Esophagus muscularis mucosa (tissue), 4 donors: ENCODE results near the gene OR10V1. TPM values are rescaled to one million over a fixed set of nuclear protein-coding genes. Genes with fewer than 3 reads are reported as not detected.
"Not testable (repeated sequence)": the region's sequence is repeated elsewhere in the genome, so short reads cannot be mapped to it uniquely, and the experiment has no call there.

Experiments
- DNase-seq: peaks from one replicate; pipeline ENCODE4 v3.0.0-alpha.2; 2017; ENCODE audit errors: extremely low spot score
- H3K27ac ChIP-seq, 4 donors: fragments of 200-600 bp; sonication (generic); replicated peaks in 1 of 4; 1 replicate in 3 of 4; 2 replicates in 1 of 4; pipeline ENCODE4 v1.5.1; 2016 to 2019; ENCODE audit warnings: mild to moderate bottlenecking in 1 of 4
- H3K27me3 ChIP-seq, 4 donors: fragments of 200-600 bp; sonication (generic); one replicate each; pipeline versions ENCODE4 v1.5.1 to v1.6.0; 2016 to 2019
- H3K36me3 ChIP-seq, 4 donors: fragments of 200-600 bp; sonication (generic); one replicate each; pipeline ENCODE4 v1.5.1; 2016 to 2019
- H3K4me1 ChIP-seq, 4 donors: fragments of 200-600 bp; sonication (generic); one replicate each; pipeline ENCODE4 v1.5.1; 2016 to 2019
- H3K4me3 ChIP-seq, 4 donors: fragments of 200-600 bp; sonication (generic); 1 replicate in 2 of 4; 2 replicates in 2 of 4; pipeline ENCODE4 v1.5.1; 2016 to 2019; ENCODE audit warnings: mild to moderate bottlenecking in 4 of 4, moderate library complexity in 1 of 4
- H3K9me3 ChIP-seq, 4 donors: fragments of 200-600 bp; sonication (generic); 1 replicate in 3 of 4; 2 replicates in 1 of 4; pipeline ENCODE4 v1.5.1; 2016 to 2019
- EP300 ChIP-seq: sonication (generic); formaldehyde crosslinking; IDR thresholded peaks from one replicate; pipeline ENCODE4 v1.6.1; 2017; ENCODE audit warnings: antibody characterized with exemption
- POLR2A ChIP-seq: fragments of 450-650 bp; IDR thresholded peaks from one replicate; pipeline ENCODE4 v1.6.1; 2017; ENCODE audit warnings: antibody characterized with exemption, moderate library complexity, mild to moderate bottlenecking, low read depth
- POLR2AphosphoS5 ChIP-seq, 2 donors: sonication (generic); formaldehyde crosslinking; IDR thresholded peaks; one replicate each; pipeline ENCODE4 v1.6.1; 2017; ENCODE audit warnings: antibody characterized with exemption in 2 of 2
- WGBS: methylation state at CpG from one replicate; pipeline ENCODE4 v1.1.5; 2018; 5-methylcytosine and 5-hydroxymethylcytosine counted together
- intact Hi-C: fragments of 100-400 bp; cut with DNase I; formaldehyde crosslinking; loops from one replicate; pipeline ENCODE4 v1.15.1; 2023
- total RNA-seq, 4 donors: library from RNA; depleted of rRNA; stranded (reverse); fragments of >200 nt; gene quantifications; one replicate each; pipeline versions ENCODE4 v1.1.0 to v1.2.1, GENCODE V29; 2016
- TF ChIP-seq, protein P1 (sequence below), 3 experiments: fragments of 200-600 bp in 2 of 3; fragments of 450-650 bp in 1 of 3; sonication (generic) in 2 of 3; IDR thresholded peaks; one replicate each; pipeline ENCODE4 v1.5.1; 2017 to 2019; ENCODE audit warnings: antibody characterized with exemption in 3 of 3, mild to moderate bottlenecking in 2 of 3, moderate library complexity in 1 of 3

The OR10V1 gene
- total RNA-seq, 4 donors from 2014 or later: not detected

DNA sequence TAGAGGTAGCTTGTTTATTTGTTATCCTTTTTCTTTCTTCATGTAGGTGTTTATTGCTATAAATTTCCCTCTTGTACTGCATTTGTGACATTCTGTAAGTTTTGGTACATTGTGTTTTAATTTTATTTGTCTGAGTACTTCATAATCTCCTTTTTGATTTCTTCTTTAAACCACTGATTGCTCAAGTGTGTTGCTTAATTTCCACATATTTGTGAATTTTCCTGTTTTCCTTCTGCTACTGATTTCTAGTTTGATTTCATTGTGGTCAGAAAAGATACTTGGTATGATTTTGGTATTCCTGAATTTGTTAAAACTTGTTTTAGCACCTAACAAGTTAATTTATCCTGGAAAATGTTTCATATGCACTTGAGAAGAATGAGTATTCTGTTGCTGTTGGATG is 15.1 kb downstream of the OR10V1 start:
- intact Hi-C loops: no loop called here
- Histone ChIP-seq H3K27me3 (no peaks in the 10 kb centered on the region), H3K4me3 (no peak overlapping the region), H3K4me1 (no peaks in the 10 kb centered on the region), H3K9me3 (peaks cover 0 to 7% (median under 1%) of the 10 kb centered on the region in 4 donors), H3K36me3 (no peaks in the 10 kb centered on the region), H3K27ac (no peak overlapping the region)
- TF ChIP-seq, protein P1, sequence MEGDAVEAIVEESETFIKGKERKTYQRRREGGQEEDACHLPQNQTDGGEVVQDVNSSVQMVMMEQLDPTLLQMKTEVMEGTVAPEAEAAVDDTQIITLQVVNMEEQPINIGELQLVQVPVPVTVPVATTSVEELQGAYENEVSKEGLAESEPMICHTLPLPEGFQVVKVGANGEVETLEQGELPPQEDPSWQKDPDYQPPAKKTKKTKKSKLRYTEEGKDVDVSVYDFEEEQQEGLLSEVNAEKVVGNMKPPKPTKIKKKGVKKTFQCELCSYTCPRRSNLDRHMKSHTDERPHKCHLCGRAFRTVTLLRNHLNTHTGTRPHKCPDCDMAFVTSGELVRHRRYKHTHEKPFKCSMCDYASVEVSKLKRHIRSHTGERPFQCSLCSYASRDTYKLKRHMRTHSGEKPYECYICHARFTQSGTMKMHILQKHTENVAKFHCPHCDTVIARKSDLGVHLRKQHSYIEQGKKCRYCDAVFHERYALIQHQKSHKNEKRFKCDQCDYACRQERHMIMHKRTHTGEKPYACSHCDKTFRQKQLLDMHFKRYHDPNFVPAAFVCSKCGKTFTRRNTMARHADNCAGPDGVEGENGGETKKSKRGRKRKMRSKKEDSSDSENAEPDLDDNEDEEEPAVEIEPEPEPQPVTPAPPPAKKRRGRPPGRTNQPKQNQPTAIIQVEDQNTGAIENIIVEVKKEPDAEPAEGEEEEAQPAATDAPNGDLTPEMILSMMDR (IDR thresholded peaks at IDR 0.05): no peak
- TF ChIP-seq EP300 (no peak), POLR2AphosphoS5 (IDR thresholded peaks at IDR 0.05) (no peak), POLR2A (no peak)
- no peak for DNase-seq

DNA sequence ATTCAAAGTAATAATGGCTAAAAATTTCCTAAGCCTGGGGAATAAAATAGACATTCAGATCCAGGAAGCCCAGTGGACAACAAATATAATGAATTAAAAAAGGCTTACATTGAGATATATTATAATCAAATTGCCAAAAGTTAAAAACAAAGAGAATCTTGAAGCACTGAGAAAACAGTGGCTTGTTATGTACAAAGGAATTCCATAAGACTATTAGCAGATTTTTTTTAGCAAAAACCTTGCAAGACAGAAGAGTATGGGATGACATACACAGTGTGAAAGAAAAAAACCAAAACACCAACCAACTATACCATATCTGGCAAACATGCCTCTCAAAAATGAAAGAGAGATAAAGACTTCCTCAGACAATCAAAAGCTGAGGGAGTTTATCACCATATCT is 20.7 kb downstream of the OR10V1 start:
- peaks cover 0 to 22% (median 11%) of the 10 kb centered on the region in 4 donors for H3K9me3 ChIP-seq
- intact Hi-C loops: no loop called here
- H3K27me3 ChIP-seq: peaks cover 0 to 9% (median 0%) of the 10 kb centered on the region in 4 donors
- TF ChIP-seq POLR2A (no peak), POLR2AphosphoS5 (IDR thresholded peaks at IDR 0.05) (no peak), EP300 (no peak)
- TF ChIP-seq, protein P1 (IDR thresholded peaks at IDR 0.05): no peak
- no peak for DNase-seq
- no peak overlapping the region for H3K4me3 ChIP-seq
- no peaks in the 10 kb centered on the region for H3K36me3 ChIP-seq
- no peaks in the 10 kb centered on the region for H3K4me1 ChIP-seq
- H3K27ac ChIP-seq: no peak overlapping the region

DNA sequence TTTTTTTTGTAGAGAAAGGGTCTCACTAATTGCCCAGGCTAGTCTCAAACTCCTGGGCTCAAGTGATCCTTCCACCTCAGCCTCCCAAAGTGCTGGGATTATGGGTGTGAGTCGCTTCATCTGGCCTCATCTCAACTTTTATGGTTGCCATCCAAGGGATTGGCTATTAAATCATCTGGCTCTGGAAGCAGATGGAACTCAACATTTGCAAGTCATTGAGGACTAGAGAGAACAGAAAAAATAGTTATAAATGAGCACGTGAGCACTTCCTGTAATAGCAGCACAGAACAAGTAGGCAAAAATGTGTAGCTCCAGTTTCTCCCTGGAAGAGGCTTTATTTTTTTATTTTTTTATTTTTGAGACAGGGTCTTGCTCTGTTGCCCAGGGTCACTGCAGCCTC is 22.5 kb downstream of the OR10V1 start:
- Histone ChIP-seq H3K9me3 (peaks cover 0 to 22% (median 11%) of the 10 kb centered on the region in 4 donors), H3K27me3 (peaks cover 0 to 9% (median 0%) of the 10 kb centered on the region in 4 donors), H3K36me3 (no peaks in the 10 kb centered on the region), H3K4me1 (no peaks in the 10 kb centered on the region), H3K27ac (no peak overlapping the region), H3K4me3 (no peak overlapping the region)
- no peak for TF ChIP-seq EP300
- no peak for TF ChIP-seq POLR2A
- TF ChIP-seq, protein P1 (IDR thresholded peaks at IDR 0.05): no peak
- no peak for TF ChIP-seq POLR2AphosphoS5 (IDR thresholded peaks at IDR 0.05)
- intact Hi-C loops: no loop called here
- 73% methylated on average over 2 of the region's 2 CpGs for WGBS
- no peak for DNase-seq

DNA sequence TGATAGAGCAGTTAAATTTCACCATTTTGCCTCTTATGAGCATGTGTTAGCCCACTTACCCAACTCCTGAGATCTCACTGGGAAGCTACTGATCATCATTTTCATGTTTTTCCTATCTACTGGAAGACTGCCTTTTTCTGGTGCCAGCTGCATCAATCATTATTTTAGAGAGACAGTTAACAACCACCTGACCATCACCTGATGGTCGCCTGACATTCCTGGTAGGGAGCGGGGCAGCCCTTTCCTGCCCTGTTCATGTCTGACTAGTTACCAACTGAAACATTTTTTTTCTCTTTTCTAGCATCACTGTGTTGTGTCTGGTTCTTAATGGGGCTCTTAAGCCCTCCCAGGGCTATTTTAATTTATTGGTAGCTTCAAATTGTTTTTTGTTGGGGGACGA is 24.6 kb downstream of the OR10V1 start:
- DNase-seq: no peak
- Histone ChIP-seq H3K4me3 (no peak overlapping the region), H3K36me3 (no peaks in the 10 kb centered on the region), H3K27ac (no peak overlapping the region), H3K27me3 (peaks cover 0 to 9% (median 0%) of the 10 kb centered on the region in 4 donors), H3K4me1 (no peaks in the 10 kb centered on the region), H3K9me3 (peaks cover 0 to 27% (median 11%) of the 10 kb centered on the region in 4 donors)
- intact Hi-C loops: no loop called here
- WGBS: 78% methylated on average over 3 of the region's 3 CpGs
- TF ChIP-seq, protein P1 (IDR thresholded peaks at IDR 0.05): no peak
- TF ChIP-seq EP300: no peak
- TF ChIP-seq POLR2A: no peak
- TF ChIP-seq POLR2AphosphoS5 (IDR thresholded peaks at IDR 0.05): no peak

DNA sequence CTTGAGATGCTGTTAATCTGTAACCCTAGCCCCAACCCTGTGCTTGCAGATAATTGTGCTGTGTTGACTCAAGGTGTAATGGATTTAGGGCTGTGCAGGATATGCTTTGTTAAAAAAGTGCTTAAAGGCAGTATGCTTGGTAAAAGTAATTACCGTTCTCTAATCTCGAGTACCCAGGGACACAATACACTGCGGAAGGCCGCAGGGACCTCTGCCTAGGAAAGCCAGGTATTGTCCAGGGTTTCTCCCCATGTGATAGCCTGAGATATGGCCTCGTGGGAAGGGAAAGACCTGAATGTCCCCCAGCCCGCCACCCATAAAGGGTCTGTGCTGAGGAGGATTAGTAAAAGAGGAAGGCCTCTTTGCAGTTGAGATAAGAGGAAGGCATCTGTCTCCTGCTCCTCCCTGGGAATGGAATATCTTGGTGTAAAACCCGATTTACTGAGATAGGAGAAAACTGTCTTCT is 32.4 kb downstream of the OR10V1 start:
- 87% methylated on average over 6 of the region's 7 CpGs for WGBS
- H3K36me3 ChIP-seq, H3K4me3 ChIP-seq, H3K27ac ChIP-seq, H3K9me3 ChIP-seq, H3K4me1 ChIP-seq, DNase-seq, intact Hi-C loops, H3K27me3 ChIP-seq: not testable (repeated sequence)
